ENCODE data around the gene SS18L1.

SS18L1 gene

GRCh38 chr20:62219101-62219991, 75.8 kb downstream of the SS18L1 start:
- Histone ChIP-seq H2AFZ (ENCODE audit: low read length) (no peak overlapping the region), H3F3A (ENCODE audit: low read depth) (no peaks in the 10 kb centered on the region), H3K27me3 (ENCODE audit: insufficient read depth, low read length, poor library complexity, severe bottlenecking) (no peaks in the 10 kb centered on the region), H3K9me3 (ENCODE audit: insufficient read depth, low read depth, low read length) (no peaks in the 10 kb centered on the region), H3K9ac (ENCODE audit: low read depth, low read length, poor library complexity, severe bottlenecking) (no peak overlapping the region), H3K36me3 (ENCODE audit: insufficient read depth, low read length) (no peaks in the 10 kb centered on the region), H3K4me2 (ENCODE audit: low read depth, low read length, poor library complexity, severe bottlenecking) (no peak overlapping the region), H3K9me2 (replicated peaks; ENCODE audit: low read depth, low read length) (no peaks in the 10 kb centered on the region), H3K79me2 (ENCODE audit: insufficient read depth, low read length) (no peaks in the 10 kb centered on the region), H4K20me1 (ENCODE audit: insufficient read depth, low read length, poor library complexity, severe bottlenecking) (no peaks in the 10 kb centered on the region), H3K4me3 (ENCODE audit: low read length, poor library complexity, severe bottlenecking) (no peak overlapping the region), H3K4me1 (ENCODE audit: insufficient read depth, low read length, poor library complexity, severe bottlenecking) (no peaks in the 10 kb centered on the region)
- TF ChIP-seq EZH2phosphoT487 (IDR thresholded peaks at IDR 0.05; ENCODE audit: borderline replicate concordance) (no peak), CTCF (conservative IDR thresholded peaks at IDR 0.05; ENCODE audit: low read length) (no peak)

DNA sequence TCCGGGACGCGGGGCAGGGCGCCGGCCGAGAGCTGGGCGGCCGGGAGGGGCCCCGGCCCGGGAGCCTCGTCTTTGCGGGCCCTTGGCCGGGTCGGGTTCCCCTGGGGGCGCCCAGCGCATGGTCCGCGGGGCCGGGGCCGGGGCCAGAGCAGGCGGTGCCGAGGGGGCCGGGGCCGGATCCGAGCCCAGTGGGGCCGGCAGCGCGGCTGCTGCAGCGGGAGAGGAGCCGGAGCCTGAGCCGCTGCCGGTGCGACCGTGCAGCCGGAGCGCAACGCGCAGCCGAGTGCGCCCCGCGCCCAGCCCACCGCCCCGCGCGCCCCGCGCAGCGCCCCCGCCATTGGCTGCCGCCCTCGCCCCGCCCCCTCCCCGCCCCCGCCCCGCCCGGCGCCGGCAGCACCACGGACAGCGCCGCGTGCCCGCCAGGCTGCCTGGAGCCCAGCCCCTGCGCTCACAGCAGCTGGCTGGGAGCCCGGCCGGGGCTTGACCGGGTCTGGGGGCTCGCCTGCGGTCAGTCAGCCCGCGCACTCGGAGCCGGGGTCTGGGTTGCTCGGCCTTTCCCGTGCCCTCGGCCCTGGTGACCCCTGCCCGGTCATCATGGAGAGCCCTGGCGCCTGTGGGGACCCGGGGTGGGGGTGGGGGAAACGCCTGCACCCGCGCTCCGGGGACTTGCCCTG, 76.6 kb downstream of the SS18L1 start, which contains the start of gene HRH3:
TSS of gene HRH3 (minus strand) at position 287 of the 674 bp plus-strand sequence. CDS start 308 bp downstream, outside the sequence.
- Histone ChIP-seq H3K9ac (ENCODE audit: low read depth, low read length, poor library complexity, severe bottlenecking) (no peak within 1 kb of the TSS), H3K4me3 (ENCODE audit: low read length, poor library complexity, severe bottlenecking) (no peak within 1 kb of the TSS), H2AFZ (ENCODE audit: low read length) (no peak within 1 kb of the TSS), H3F3A (ENCODE audit: low read depth) (no peaks in the 10 kb centered on the region), H4K20me1 (ENCODE audit: insufficient read depth, low read length, poor library complexity, severe bottlenecking) (no peaks in the 10 kb centered on the region), H3K79me2 (ENCODE audit: insufficient read depth, low read length) (no peaks in the 10 kb centered on the region), H3K9me2 (replicated peaks; ENCODE audit: low read depth, low read length) (no peaks in the 10 kb centered on the region), H3K9me3 (ENCODE audit: insufficient read depth, low read depth, low read length) (no peaks in the 10 kb centered on the region), H3K36me3 (ENCODE audit: insufficient read depth, low read length) (no peaks in the 10 kb centered on the region), H3K4me2 (ENCODE audit: low read depth, low read length, poor library complexity, severe bottlenecking) (no peak within 1 kb of the TSS), H3K4me1 (ENCODE audit: insufficient read depth, low read length, poor library complexity, severe bottlenecking) (no peaks in the 10 kb centered on the region), H3K27me3 (ENCODE audit: insufficient read depth, low read length, poor library complexity, severe bottlenecking) (no peaks in the 10 kb centered on the region)
- TF ChIP-seq CTCF (conservative IDR thresholded peaks at IDR 0.05; ENCODE audit: low read length) (no peak), EZH2phosphoT487 (IDR thresholded peaks at IDR 0.05; ENCODE audit: borderline replicate concordance) (no peak)

- no peak overlapping the region for H2AFZ ChIP-seq (ENCODE audit: low read length)
- H3K9me2 ChIP-seq (replicated peaks; ENCODE audit: low read depth, low read length) = no peaks in the 10 kb centered on the region
- H3K4me3 ChIP-seq (ENCODE audit: low read length, poor library complexity, severe bottlenecking) = no peak overlapping the region
- H3K9ac ChIP-seq (ENCODE audit: low read depth, low read length, poor library complexity, severe bottlenecking) = no peak overlapping the region
- H3K36me3 ChIP-seq (ENCODE audit: insufficient read depth, low read length) = no peaks in the 10 kb centered on the region
- no peak overlapping the region for H3K4me2 ChIP-seq (ENCODE audit: low read depth, low read length, poor library complexity, severe bottlenecking)
- no peaks in the 10 kb centered on the region for H4K20me1 ChIP-seq (ENCODE audit: insufficient read depth, low read length, poor library complexity, severe bottlenecking)
- H3K79me2 ChIP-seq (ENCODE audit: insufficient read depth, low read length) = no peaks in the 10 kb centered on the region
- H3F3A ChIP-seq (ENCODE audit: low read depth) = no peaks in the 10 kb centered on the region
- H3K4me1 ChIP-seq (ENCODE audit: insufficient read depth, low read length, poor library complexity, severe bottlenecking) = no peaks in the 10 kb centered on the region
- no peaks in the 10 kb centered on the region for H3K27me3 ChIP-seq (ENCODE audit: insufficient read depth, low read length, poor library complexity, severe bottlenecking)
- no peaks in the 10 kb centered on the region for H3K9me3 ChIP-seq (ENCODE audit: insufficient read depth, low read depth, low read length)
- no peak for TF ChIP-seq EZH2phosphoT487 (IDR thresholded peaks at IDR 0.05; ENCODE audit: borderline replicate concordance)
- TF ChIP-seq CTCF (conservative IDR thresholded peaks at IDR 0.05; ENCODE audit: low read length) = no peak
These were observed 77.3 kb downstream of the SS18L1 start for GRCh38 chr20:62220666-62221568.
